HG03103 (cell line): ENCODE data around the gene SLC35F3.
A peak's percentile ranks its signal among the peaks of the same experiment; 100 is the strongest.
"Not testable (repeated sequence)": the region's sequence is repeated elsewhere in the genome, so short reads cannot be mapped to it uniquely, and the experiment has no call there.

Source experiments
- ATAC-seq: cut with Tn5 transposase; IDR thresholded peaks from one replicate; pipeline ENCODE4 v1.9.1; 2021; ENCODE audit warnings: low read depth; ENCODE audit not compliant: unreplicated experiment

Gene SLC35F3

DNA sequence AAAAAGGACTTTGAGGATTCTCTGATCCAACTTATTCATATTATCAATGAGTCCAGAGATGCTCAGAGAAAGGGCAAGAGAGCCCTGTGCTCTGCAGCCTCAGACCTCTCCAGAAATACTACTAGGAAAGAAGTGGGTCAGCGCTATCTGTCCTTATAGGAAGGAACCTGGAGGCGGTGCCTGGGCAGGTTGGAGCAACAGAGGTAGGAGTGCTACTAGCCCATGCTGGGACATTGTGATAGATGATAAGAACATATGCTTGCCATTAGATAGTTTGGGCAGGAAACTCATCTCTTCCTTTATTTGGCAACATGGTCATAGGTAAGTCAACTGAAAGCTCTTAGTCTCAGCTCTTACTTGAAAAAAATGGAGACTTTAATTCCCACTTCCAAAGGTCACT is 335.0 kb downstream of the SLC35F3 start:
- no peak for ATAC-seq

DNA sequence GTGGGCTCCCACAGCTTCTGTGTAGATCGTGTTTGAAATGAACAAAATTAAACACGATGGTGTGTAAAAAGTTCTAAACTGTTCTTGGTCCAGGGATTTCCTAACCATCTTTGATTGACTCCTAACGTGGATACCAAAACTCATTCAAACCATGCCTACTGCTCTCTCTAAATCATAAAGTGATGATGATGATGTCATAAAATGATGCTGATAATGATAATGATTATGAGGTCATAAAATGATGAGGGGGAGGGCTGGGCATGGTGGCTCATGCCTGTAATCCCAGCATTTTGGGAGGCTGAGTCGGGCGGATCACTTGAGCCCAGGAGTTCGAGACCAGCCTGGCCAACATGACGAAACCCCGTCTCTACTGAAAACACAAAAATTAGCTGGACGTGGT is 335.5 kb downstream of the SLC35F3 start:
- no peak for ATAC-seq

- ATAC-seq = no peak
These were observed 336.2 kb downstream of the SLC35F3 start for GRCh38 chr1:234240680-234241079.

GRCh38 chr1:234241941-234242490 is 337.5 kb downstream of the SLC35F3 start:
- ATAC-seq = no peak

GRCh38 chr1:234243521-234244260 is 339.2 kb downstream of the SLC35F3 start:
- no peak for ATAC-seq

DNA sequence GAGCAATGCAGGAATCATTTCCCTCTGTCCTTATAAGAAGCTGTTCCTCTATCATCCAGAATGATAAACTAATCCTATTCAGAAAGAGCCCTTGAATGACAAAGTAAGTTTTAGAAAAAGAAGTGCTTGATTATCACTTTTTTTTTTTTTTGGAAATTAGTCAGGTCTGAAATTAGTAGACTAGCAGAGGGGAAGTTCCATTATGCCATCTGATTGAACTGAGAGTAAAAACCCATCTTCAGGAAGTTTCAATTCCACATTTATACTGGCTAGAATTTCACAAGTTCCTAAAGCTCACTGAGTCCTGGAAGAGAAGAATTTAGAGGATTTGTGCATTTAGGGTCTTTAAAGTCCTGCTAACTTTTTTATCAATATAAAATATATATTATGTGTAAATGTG is 340.0 kb downstream of the SLC35F3 start:
- no peak for ATAC-seq

- peak; percentile 91 for ATAC-seq
These were observed 342.2 kb downstream of the SLC35F3 start for GRCh38 chr1:234246638-234247116.

- ATAC-seq = not testable (repeated sequence)
These were observed 343.3 kb downstream of the SLC35F3 start for GRCh38 chr1:234247746-234248145.

GRCh38 chr1:234250747-234251146 is 346.3 kb downstream of the SLC35F3 start:
- ATAC-seq = no peak

GRCh38 chr1:234253732-234254131 is 349.3 kb downstream of the SLC35F3 start:
- ATAC-seq = peak; percentile 60

DNA sequence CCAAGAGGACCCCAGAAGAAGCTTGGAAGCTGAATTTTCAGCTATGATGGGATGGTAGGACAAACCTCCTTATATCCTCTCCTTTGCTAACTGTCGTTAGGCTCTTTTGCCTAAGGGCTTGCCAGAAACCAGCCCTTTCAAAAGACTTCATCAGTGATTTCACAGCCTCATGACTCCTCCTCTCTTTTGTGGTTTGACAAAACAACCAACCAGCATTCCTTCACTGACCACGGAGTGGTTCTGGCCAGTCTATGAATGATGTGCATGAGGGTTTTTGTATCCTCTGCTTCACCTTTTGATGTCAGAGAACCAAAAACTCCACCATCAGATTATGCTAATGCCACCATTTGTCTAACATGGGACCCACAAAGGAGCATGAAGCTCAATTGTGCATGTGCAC is 351.9 kb downstream of the SLC35F3 start:
- ATAC-seq = no peak

GRCh38 chr1:234258071-234258470 is 353.6 kb downstream of the SLC35F3 start:
- ATAC-seq = no peak

- ATAC-seq = no peak
These were observed 356.1 kb downstream of the SLC35F3 start for GRCh38 chr1:234260578-234260977.

DNA sequence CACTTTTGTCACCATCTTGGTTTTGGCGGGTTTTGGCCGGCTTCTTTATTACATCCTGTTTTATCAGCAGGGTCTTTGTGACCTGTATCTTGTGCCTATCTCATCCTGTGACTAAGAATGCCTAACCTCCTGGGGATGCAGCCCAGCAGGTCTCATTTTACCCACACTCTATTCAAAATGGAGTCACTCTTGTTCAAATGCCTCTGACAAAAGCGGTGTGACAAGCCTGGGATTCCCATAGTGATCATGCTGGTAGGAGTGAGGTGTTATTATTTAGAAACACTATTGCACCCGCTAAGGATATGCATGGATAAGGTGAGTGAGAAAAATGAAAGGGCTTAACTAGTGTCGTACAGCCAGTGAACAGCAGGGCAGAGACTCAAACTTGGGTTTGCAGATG is 357.1 kb downstream of the SLC35F3 start:
- ATAC-seq = no peak

DNA sequence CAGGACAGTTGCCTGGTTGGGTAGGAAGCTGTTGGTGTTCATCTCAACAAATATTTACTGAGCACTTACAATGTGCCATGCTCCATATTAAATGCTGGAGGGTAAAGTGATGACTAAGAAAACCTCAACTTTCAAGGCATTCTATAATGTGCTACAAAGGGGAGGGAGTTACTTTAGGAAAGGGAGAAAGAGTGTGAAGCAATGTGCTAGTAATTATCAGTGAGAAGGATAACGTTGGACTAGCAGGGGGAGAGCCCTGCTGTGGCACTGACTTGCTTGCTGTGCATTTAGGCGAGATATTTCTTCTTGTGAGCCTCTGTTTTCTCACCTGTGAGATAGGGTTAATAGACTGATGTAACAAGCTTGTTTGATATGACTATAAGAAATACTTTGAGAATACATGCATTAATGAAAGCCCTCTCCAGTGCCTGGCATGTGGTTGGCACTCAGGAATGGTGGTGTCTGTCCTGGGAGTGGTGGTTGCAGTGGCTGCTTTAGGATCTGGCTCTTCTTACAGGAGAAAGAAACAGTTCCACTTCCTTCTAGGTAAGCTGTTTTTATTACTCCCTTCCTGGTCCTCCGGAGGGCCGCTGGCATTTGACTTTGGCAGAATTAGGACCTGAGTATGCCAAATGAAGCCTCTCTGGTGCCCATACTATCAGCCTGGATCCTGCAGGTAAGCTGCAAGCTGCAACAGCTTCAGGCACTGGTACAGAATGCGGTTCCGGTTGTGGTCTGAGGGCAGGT is 357.7 kb downstream of the SLC35F3 start:
- ATAC-seq = no peak

- no peak for ATAC-seq
These were observed 358.3 kb downstream of the SLC35F3 start for GRCh38 chr1:234262754-234263105.

DNA sequence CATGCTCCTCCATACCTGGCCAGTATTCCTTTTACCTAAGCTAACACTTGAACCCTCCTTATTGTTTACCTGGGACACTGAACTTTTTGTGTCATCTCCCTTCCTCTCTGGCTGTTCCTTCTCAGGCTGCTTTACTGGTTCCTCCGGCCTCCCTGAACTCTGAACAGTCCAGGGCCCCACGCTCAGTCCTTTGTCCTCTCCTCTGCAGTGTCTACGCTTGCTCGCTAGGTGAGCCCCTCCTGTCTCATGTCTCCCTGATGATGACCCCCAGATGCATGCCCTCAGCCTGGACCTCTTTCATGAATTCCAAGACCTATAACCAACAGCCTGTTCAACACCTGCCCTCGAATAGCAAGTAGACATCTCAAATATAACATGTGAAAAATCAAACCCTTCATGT is 360.4 kb downstream of the SLC35F3 start:
- ATAC-seq = no peak

DNA sequence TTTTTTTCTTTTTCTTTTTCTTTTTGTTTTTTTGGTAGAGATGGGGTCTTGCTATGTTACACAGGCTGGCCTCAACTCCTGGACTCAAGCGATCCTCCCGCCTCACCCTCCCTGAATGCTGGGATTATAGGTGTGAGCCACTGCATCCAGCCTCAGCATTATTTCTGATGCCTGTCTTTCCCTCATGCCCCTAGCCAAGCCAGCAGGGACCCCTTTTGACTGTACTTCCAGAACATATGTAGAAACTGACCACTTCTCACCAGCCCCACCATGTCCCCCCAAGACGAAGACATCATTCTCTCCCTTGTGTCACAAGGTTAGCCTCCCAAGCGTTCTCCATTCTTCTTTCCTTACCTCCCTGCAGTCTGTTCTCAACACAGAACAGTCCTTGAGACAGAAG is 360.8 kb downstream of the SLC35F3 start:
- ATAC-seq = no peak

- ATAC-seq = no peak
These were observed 361.4 kb downstream of the SLC35F3 start for GRCh38 chr1:234265861-234266260.

GRCh38 chr1:234270093-234270492 is 365.6 kb downstream of the SLC35F3 start:
- ATAC-seq = no peak

DNA sequence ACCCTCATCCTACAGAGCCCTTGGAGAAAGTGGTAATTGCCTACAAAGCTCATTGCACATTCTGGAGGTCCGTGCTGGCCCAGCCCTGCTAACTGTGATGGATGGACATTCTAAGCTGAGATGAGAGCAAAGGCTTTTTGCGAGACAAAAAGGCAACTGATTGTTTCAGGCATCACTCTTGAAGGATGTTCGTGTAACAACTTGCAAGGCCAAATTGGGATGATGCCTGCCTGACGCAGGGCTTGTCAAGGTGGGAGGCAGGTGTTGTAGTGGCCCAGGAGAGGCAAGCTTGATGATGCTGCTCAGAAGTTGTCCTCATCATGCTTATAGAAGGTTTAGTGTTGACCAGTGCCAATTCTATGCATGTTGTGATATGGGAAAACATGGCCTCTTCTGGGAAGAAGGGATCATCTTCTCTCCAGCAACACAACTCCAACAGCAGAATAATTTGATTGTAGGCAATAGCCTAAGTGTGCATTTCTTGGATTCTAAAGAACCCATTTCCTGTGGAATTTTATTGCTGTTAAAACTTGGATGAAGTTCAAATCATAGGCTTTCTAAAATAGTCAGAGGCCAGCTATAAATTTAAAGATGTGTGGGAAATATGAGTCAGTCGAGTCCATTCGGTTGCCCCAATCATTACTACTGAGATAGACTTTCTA is 366.2 kb downstream of the SLC35F3 start:
- no peak for ATAC-seq
